Mucosa of descending colon (tissue), 3 donors: ENCODE results near the gene ZCCHC4. TPM values are rescaled to one million over a fixed set of nuclear protein-coding genes. Genes with fewer than 3 reads are reported as not detected.

Source experiments
- ATAC-seq: fragments of 200-7000 bp; cut with Tn5 transposase; one replicate; pipeline ENCODE4 v1.9.1; 2020; ENCODE audit warnings: mild to moderate bottlenecking, moderate library complexity
- DNase-seq, 3 donors: peaks; one replicate each; pipeline ENCODE4 v3.0.0-alpha.2; 2020
- H3K36me3 ChIP-seq: fragments of 200-600 bp; one replicate; pipeline ENCODE4 v1.8.0; 2021; ENCODE audit warnings: low read depth, mild to moderate bottlenecking
- H3K4me1 ChIP-seq: fragments of 200-600 bp; one replicate; pipeline ENCODE4 v1.8.0; 2021; ENCODE audit warnings: low read depth, mild to moderate bottlenecking
- H3K4me3 ChIP-seq: fragments of 200-600 bp; one replicate; pipeline ENCODE4 v1.8.0; 2021; ENCODE audit warnings: mild to moderate bottlenecking
- H3K9me3 ChIP-seq: fragments of 200-600 bp; one replicate; pipeline ENCODE4 v1.8.0; 2021; ENCODE audit warnings: mild to moderate bottlenecking
- intact Hi-C, 2 donors: fragments of 100-400 bp; cut with DNase I in 1 of 2; cut with micrococcal nuclease in 1 of 2; formaldehyde crosslinking; loops; one replicate each; pipeline versions ENCODE4 v1.11.0 to v1.11.1; 2022; cut with DNase I, micrococcal nuclease
- total RNA-seq, 3 donors: library from RNA; stranded (reverse); fragmentation: NEBNext Ultra II Directional in 2 of 3; extraction: Animal tissue kit (Norgen Biotek cat#: 25700) in 2 of 3; gene quantifications; one replicate each; pipeline versions ENCODE4 v1.2.1 to v1.2.4, GENCODE V29; 2021 to 2023
- TF ChIP-seq, protein P1 (sequence below): fragments of 200-600 bp; IDR thresholded peaks from one replicate; pipeline ENCODE4 v1.8.0; 2022; ENCODE audit warnings: antibody characterized with exemption, mild to moderate bottlenecking
- donor health status: DM: no; HTN: no; CAD: no; lungs with moderate emphysema.
- donor health status: DM: no; HTN: no; CAD: no.
- donor health status: DM: no; HTN: yes; CAD: no.

Gene ZCCHC4
- total RNA-seq, 3 donors from 2014 or later: 6.0 to 12.6 (median 9.2) TPM

DNA sequence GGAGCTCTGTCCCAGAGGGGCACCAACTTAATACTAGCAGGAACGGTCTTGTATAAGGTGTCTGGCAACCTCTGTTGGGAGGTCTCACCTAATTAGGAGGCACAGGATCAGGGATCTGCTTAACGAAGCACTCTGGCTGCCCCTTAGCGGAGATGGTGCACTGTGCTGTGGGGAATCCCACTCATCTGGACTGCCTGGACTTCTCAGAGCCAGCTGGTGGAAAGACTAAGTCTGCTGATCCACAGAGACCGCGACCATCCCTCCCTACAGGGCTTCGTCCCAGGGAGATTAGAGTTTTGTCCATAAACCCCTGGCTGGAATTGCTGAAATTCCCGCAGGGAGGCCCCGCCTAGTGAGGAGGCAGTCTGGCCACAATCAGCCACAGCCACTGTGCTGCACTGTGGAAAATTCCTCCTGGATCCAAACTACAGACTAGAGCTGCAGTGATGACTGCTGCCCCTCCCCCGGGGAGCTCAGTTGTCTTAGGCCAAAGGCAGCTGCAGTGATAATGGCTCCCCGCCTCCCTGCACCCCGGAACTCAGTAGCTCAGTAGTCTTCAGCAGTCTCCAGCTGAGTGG lies 22.0 kb upstream of the ZCCHC4 start:
- TF ChIP-seq, protein P1, sequence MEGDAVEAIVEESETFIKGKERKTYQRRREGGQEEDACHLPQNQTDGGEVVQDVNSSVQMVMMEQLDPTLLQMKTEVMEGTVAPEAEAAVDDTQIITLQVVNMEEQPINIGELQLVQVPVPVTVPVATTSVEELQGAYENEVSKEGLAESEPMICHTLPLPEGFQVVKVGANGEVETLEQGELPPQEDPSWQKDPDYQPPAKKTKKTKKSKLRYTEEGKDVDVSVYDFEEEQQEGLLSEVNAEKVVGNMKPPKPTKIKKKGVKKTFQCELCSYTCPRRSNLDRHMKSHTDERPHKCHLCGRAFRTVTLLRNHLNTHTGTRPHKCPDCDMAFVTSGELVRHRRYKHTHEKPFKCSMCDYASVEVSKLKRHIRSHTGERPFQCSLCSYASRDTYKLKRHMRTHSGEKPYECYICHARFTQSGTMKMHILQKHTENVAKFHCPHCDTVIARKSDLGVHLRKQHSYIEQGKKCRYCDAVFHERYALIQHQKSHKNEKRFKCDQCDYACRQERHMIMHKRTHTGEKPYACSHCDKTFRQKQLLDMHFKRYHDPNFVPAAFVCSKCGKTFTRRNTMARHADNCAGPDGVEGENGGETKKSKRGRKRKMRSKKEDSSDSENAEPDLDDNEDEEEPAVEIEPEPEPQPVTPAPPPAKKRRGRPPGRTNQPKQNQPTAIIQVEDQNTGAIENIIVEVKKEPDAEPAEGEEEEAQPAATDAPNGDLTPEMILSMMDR: no peak

DNA sequence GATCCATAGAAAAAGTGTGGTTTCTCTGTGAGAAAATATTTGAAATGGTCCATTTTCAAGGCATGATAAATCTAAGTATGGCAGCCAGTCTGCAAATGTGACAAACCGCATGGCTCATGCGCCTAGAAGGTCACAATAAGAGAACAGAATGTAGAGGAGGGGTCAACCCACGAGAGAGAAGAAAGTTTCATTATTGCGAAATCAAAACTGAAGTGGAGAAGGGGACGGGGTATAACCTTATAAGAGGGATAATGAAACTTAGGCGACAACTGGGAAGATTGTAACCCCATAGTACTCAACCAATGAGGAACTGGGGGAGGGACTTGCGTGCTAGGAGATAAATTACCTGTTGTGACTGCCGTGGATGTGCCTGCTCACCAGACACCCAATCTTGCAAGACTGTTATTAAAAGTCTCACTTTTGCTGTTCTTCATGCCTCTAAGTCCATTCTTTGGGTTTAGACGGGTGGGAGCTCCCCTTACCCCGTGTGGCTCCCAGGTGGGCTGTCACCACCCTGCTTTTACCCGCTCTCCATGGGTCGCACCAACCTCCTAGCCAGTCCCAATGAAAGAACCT lies 21.3 kb upstream of the ZCCHC4 start:
- H3K36me3 ChIP-seq: no peaks in the 10 kb centered on the region
- no peak overlapping the region for H3K4me3 ChIP-seq
- intact Hi-C loops: no loop called here
- H3K4me1 ChIP-seq: no peaks in the 10 kb centered on the region
- no peak for DNase-seq
- TF ChIP-seq, protein P1: no peak
- no peaks in the 10 kb centered on the region for H3K9me3 ChIP-seq
- ATAC-seq: no peak

More for the DNA sequence above, 22.0 kb upstream of the ZCCHC4 start:
- no peak overlapping the region for H3K4me3 ChIP-seq
- DNase-seq (no peak), ATAC-seq (no peak)
- no peaks in the 10 kb centered on the region for H3K4me1 ChIP-seq
- no peaks in the 10 kb centered on the region for H3K36me3 ChIP-seq
- no peaks in the 10 kb centered on the region for H3K9me3 ChIP-seq
- intact Hi-C loops: no loop called here

DNA sequence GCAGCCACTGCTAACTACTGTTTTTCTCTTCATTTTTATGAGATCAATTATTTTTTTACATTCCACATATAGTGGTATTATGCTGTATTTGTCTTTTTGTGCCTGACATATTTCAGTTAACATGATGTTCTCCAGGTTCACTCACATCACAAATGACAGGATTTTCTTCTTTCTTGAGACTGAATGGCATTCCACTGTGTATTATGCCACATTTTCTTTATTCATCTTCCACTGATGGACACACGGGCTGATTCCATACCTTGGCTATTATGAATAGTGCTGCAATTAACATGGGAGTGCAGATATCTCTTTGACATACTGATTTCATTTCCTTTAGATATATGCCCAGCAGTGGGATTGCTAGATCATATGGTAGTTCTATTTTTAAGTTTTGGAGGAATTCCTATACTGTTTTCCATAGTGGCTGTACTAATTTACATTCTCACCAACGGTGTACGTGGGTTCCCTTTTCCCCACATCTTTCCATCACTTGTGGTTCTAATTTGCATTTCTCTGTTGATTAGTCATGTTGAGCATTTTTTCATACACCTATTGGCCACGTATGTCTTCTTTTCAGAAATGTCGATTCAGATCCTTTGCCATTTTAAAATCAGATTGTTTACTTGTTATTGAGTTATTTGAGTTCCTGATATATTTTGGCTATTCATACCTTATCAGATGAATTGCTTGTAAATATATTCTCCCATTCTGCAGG lies 14.9 kb upstream of the ZCCHC4 start:
- Histone ChIP-seq H3K36me3 (no peaks in the 10 kb centered on the region), H3K4me3 (no peak overlapping the region), H3K4me1 (peaks cover 7% of the 10 kb centered on the region), H3K9me3 (no peaks in the 10 kb centered on the region)
- DNase-seq: no peak
- intact Hi-C loops: no loop called here
- TF ChIP-seq, protein P1: no peak
- no peak for ATAC-seq

DNA sequence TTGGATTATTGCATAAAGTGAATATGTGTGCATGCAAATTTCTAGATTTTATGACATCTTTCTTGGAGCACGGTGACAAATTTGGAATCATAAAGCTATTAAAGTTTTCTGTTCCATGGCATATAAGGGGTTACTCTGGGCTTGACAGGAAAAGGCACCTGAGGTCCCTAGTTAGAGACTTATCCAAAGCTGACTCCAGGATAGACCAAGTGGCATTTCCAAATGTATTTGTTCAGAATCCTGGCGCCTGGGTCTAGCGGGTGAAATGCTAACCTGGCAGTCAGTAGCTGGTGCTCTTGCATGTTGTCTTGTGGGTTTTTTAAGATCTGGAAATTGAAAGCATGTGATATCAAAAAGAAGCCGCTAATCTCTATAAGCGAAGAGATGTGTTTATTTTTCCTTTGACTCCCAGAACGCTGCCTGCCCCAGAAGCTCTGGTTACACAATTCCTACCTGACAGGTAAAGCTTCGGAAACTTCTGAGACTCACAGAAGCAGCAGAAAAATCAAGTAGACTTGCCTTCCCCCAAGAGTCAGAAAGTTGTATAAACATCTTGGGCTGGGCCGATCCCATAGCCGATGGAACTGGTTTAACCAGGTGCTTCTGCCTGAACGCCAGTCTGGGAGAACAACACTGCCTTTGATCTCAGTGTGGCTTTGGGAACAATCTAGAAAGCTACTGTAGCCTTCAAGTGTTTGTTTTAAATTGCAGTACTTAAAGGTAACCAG lies 12.9 kb upstream of the ZCCHC4 start:
- ATAC-seq (peak; percentile 97), DNase-seq (peak in 2 of 3 donors; percentile 29 to 66)
- H3K9me3 ChIP-seq: no peaks in the 10 kb centered on the region
- H3K4me1 ChIP-seq: peaks cover 7% of the 10 kb centered on the region
- intact Hi-C loops: no loop called here
- no peak overlapping the region for H3K4me3 ChIP-seq
- no peaks in the 10 kb centered on the region for H3K36me3 ChIP-seq
- TF ChIP-seq, protein P1: no peak

DNA sequence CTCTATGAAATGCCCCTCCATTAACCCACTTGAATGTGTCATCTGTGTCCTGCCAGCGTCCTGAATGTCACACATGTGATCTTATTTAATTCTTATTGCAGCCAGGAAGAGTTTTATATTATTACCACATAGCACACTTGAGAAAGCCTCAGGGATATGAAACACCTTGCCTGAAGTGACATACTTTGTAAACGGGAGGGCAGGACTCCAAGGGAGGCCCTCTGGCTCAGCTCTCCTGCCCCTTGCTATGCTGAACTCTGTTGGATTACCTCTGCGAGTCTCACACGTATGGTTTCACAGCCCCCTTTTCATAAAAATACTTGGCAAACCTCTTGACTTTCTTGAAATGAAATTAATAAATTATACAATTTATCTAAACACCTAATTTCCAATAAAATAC lies 11.1 kb upstream of the ZCCHC4 start:
- no peak for ATAC-seq
- TF ChIP-seq, protein P1: no peak
- no peaks in the 10 kb centered on the region for H3K36me3 ChIP-seq
- no peak for DNase-seq
- intact Hi-C loops: no loop called here
- no peak overlapping the region for H3K4me3 ChIP-seq
- H3K4me1 ChIP-seq: peaks cover 7% of the 10 kb centered on the region
- no peaks in the 10 kb centered on the region for H3K9me3 ChIP-seq
